ENCODE measurements around the gene PTCH1. TPM values are rescaled to one million over a fixed set of nuclear protein-coding genes. Genes with fewer than 3 reads are reported as not detected.

PTCH1 gene
- total and polyA plus RNA-seq, 10 of the 15 experiments (the other 5 are each of a cell fraction or from before 2014, with no cell fraction given): 0.16 to 6.1 (median 2.6) TPM

DNA sequence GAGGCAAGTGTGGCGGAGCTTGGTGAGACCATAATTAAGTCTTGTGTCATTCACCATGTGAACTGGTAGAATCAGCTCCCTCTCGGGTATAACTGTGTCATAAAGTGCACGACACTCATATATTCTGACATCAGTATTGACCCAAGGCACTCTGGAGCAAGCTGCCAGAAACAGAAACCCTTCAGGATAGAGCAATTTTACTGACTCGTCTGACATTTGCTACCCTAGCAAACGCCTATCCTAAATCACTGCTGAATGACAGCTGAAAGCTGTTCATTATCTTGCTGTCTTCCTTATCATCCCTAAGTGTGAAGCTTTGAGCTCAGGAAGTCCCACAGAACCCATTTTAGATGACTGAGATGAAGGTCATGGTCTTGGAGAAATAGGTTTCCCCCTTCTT, 27.8 kb downstream of the PTCH1 start (continued):
- TF ChIP-seq, protein P1, sequence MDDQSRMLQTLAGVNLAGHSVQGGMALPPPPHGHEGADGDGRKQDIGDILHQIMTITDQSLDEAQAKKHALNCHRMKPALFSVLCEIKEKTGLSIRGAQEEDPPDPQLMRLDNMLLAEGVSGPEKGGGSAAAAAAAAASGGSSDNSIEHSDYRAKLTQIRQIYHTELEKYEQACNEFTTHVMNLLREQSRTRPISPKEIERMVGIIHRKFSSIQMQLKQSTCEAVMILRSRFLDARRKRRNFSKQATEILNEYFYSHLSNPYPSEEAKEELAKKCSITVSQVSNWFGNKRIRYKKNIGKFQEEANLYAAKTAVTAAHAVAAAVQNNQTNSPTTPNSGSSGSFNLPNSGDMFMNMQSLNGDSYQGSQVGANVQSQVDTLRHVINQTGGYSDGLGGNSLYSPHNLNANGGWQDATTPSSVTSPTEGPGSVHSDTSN (IDR thresholded peaks at IDR 0.05; ENCODE audit: insufficient replicate concordance, low read depth, low read length): no peak
- TF ChIP-seq PAX5 (IDR thresholded peaks at IDR 0.05; ENCODE audit: borderline replicate concordance, low read depth, low read length): no peak

DNA sequence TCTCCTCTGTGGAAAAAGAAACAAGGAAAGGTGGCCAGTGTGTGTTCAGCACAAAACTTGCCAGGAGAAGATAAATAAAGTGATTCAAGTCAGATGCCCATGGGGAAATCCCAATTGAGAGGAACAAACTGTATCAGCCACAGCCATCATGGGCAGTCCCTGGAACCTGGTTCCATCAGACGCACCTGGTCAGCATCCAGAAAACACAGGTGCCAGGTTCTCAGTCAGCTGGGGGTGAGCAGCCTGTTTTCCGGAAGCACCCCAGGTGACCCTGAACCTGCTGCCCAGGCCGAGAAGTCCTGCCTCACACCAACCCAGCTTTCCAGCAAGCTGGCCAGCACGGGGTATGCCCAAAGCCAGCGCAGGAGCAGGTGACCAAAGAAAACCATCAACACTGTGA, 30.5 kb downstream of the PTCH1 start:
- Histone ChIP-seq H3K4me3 (no peak overlapping the region), H4K20me1 (ENCODE audit: control insufficient read depth, insufficient read depth) (no peaks in the 10 kb centered on the region), H3K27ac (ENCODE audit: control insufficient read depth, insufficient read depth) (no peak overlapping the region), H2AFZ (ENCODE audit: control insufficient read depth, low read depth, low read length) (no peak overlapping the region), H3K9ac (ENCODE audit: control insufficient read depth, insufficient read depth, low read length) (no peak overlapping the region), H3K27me3 (replicated peaks in 1 of 2; ENCODE audit: control insufficient read depth in 2 of 2, insufficient read depth in 2 of 2, low read length in 1 of 2) (no peaks in the 10 kb centered on the region), H3K4me2 (ENCODE audit: control insufficient read depth, insufficient read depth) (no peak overlapping the region), H3K36me3 (ENCODE audit: control insufficient read depth in 2 of 2, insufficient read depth in 2 of 2, low read length in 1 of 2) (no peaks in the 10 kb centered on the region), H3K4me1 (ENCODE audit: control insufficient read depth, insufficient read depth, low read length) (no peaks in the 10 kb centered on the region; the same call in 1 of the 2 replicates), H3K9me3 (replicated peaks; ENCODE audit: control insufficient read depth, insufficient read depth, low read length) (no peaks in the 10 kb centered on the region), H3K79me2 (ENCODE audit: control insufficient read depth, insufficient read depth, low read length) (peaks cover under 1% of the 10 kb centered on the region)
- intact Hi-C loops (cut with micrococcal nuclease; ENCODE audit: unreplicated experiment) (no loop called here), in situ Hi-C loops (cut with MboI) (no loop called here)
- no peak for TF ChIP-seq SP1 (IDR thresholded peaks at IDR 0.05; ENCODE audit: low read depth, low read length)
- TF ChIP-seq, protein P2, sequence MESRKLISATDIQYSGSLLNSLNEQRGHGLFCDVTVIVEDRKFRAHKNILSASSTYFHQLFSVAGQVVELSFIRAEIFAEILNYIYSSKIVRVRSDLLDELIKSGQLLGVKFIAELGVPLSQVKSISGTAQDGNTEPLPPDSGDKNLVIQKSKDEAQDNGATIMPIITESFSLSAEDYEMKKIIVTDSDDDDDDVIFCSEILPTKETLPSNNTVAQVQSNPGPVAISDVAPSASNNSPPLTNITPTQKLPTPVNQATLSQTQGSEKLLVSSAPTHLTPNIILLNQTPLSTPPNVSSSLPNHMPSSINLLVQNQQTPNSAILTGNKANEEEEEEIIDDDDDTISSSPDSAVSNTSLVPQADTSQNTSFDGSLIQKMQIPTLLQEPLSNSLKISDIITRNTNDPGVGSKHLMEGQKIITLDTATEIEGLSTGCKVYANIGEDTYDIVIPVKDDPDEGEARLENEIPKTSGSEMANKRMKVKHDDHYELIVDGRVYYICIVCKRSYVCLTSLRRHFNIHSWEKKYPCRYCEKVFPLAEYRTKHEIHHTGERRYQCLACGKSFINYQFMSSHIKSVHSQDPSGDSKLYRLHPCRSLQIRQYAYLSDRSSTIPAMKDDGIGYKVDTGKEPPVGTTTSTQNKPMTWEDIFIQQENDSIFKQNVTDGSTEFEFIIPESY (IDR thresholded peaks at IDR 0.05): no peak
- no peak for TF ChIP-seq PAX8 (IDR thresholded peaks at IDR 0.05)
- no peak for TF ChIP-seq TCF7 (IDR thresholded peaks at IDR 0.05; ENCODE audit: borderline replicate concordance)
- no peak for TF ChIP-seq TCF3 (IDR thresholded peaks at IDR 0.05; ENCODE audit: borderline replicate concordance, insufficient read depth, low read depth, low read length)
- no peak for TF ChIP-seq PAX5 (IDR thresholded peaks at IDR 0.05; ENCODE audit: borderline replicate concordance, low read depth, low read length)
- no peak for TF ChIP-seq POLR2AphosphoS2 (IDR thresholded peaks at IDR 0.05; ENCODE audit: low read depth, low read length)
- TF ChIP-seq, protein P3, sequence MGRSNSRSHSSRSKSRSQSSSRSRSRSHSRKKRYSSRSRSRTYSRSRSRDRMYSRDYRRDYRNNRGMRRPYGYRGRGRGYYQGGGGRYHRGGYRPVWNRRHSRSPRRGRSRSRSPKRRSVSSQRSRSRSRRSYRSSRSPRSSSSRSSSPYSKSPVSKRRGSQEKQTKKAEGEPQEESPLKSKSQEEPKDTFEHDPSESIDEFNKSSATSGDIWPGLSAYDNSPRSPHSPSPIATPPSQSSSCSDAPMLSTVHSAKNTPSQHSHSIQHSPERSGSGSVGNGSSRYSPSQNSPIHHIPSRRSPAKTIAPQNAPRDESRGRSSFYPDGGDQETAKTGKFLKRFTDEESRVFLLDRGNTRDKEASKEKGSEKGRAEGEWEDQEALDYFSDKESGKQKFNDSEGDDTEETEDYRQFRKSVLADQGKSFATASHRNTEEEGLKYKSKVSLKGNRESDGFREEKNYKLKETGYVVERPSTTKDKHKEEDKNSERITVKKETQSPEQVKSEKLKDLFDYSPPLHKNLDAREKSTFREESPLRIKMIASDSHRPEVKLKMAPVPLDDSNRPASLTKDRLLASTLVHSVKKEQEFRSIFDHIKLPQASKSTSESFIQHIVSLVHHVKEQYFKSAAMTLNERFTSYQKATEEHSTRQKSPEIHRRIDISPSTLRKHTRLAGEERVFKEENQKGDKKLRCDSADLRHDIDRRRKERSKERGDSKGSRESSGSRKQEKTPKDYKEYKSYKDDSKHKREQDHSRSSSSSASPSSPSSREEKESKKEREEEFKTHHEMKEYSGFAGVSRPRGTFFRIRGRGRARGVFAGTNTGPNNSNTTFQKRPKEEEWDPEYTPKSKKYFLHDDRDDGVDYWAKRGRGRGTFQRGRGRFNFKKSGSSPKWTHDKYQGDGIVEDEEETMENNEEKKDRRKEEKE (IDR thresholded peaks at IDR 0.05): no peak
- TF ChIP-seq SREBF1 (IDR thresholded peaks at IDR 0.05; ENCODE audit: low read length): no peak
- TF ChIP-seq SMC3 (IDR thresholded peaks at IDR 0.05; ENCODE audit: borderline replicate concordance, low read length): no peak
- no peak for TF ChIP-seq CBX5 (IDR thresholded peaks at IDR 0.05; ENCODE audit: low read depth)
- TF ChIP-seq, protein P4, sequence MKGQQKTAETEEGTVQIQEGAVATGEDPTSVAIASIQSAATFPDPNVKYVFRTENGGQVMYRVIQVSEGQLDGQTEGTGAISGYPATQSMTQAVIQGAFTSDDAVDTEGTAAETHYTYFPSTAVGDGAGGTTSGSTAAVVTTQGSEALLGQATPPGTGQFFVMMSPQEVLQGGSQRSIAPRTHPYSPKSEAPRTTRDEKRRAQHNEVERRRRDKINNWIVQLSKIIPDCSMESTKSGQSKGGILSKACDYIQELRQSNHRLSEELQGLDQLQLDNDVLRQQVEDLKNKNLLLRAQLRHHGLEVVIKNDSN (IDR thresholded peaks at IDR 0.05; ENCODE audit: borderline replicate concordance, extremely low read length, insufficient read depth, low read depth, low read length): no peak
- CTCF ChIA-PET: no interaction called here
- RAD21 ChIA-PET (ENCODE audit: unreplicated experiment): no interaction called here
- no TSS peak for BruUV-seq (replicated peaks)
- no peak for ATAC-seq
- SMC1A ChIA-PET (ENCODE audit: uncharacterized antibody, unreplicated experiment): no interaction called here
- FAIRE-seq: no peak
- WGBS (ENCODE audit: insufficient coverage, insufficient replicate concordance, low lambda C conversion rate, missing lambda C conversion rate): 96% methylated on average over 5 of the region's 5 CpGs
- no peak for DNase-seq (ENCODE audit: low read depth, low spot score)
- POLR2A ChIA-PET: interaction anchor here (1.0 kb wide), 1 partner anchor 24 kb away, joined by 3 read pairs; no protein-coding TSS in a partner anchor

Measured in GM12878 (cell line).